Choroid plexus epithelial cell (primary cell): ENCODE measurements around the gene TMEM144.

Experiments
- DNase-seq: peaks from one replicate; pipeline ENCODE4 v3.0.0-alpha.2; 2010; ENCODE audit warnings: low read depth
- H3K4me3 ChIP-seq: 2 replicates; pipeline ENCODE4 v1.5.1; 2011; ENCODE audit warnings: low read depth, mild to moderate bottlenecking, control low read depth, low read length, moderate library complexity
- TF ChIP-seq, protein P1 (sequence below): conservative IDR thresholded peaks from 2 replicates; pipeline ENCODE4 v1.5.1; 2011; ENCODE audit warnings: low read depth, mild to moderate bottlenecking, control low read depth, inconsistent platforms, low read length, moderate library complexity

The TMEM144 gene

DNA sequence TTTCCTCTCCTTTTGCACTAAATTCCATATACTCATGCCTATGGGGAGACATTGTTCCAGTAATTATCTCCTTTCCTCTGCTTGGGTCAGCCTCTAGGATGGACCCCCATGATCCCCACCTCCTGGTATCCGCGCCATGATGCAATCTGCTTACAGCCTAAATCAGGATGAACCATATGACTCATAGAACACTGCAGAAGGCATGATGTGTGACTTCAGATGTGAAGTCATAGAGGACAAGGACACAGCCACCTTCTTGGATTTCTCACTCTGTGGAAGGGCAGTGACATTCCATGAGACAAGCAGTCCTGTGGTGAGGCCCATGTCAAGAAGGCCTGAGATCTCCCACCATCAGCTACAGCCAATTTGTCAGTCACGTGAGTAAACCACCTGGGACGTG is 9.0 kb upstream of the TMEM144 start:
- TF ChIP-seq, protein P1, sequence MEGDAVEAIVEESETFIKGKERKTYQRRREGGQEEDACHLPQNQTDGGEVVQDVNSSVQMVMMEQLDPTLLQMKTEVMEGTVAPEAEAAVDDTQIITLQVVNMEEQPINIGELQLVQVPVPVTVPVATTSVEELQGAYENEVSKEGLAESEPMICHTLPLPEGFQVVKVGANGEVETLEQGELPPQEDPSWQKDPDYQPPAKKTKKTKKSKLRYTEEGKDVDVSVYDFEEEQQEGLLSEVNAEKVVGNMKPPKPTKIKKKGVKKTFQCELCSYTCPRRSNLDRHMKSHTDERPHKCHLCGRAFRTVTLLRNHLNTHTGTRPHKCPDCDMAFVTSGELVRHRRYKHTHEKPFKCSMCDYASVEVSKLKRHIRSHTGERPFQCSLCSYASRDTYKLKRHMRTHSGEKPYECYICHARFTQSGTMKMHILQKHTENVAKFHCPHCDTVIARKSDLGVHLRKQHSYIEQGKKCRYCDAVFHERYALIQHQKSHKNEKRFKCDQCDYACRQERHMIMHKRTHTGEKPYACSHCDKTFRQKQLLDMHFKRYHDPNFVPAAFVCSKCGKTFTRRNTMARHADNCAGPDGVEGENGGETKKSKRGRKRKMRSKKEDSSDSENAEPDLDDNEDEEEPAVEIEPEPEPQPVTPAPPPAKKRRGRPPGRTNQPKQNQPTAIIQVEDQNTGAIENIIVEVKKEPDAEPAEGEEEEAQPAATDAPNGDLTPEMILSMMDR: no peak
- peak; percentile 4 for DNase-seq
- H3K4me3 ChIP-seq: no peak overlapping the region

DNA sequence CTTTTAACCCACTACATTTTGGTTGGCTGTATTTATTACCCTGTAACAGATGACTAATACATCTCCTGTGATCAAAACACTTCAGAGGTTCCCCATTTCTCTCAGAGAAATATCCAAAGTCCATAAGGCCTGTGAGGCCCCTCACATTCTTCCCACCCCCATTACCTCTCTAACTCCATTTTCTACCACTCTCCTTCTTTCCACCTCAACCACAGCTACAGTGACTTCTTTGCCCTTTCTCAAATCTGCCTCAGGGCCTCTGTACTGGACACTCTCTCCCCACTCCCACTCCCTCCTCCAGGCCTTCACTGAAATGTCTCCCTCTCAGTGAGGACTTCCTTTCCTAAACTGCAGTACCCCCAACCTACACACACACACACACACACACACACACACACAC is 8.4 kb upstream of the TMEM144 start:
- no peak overlapping the region for H3K4me3 ChIP-seq
- TF ChIP-seq, protein P1: no peak
- no peak for DNase-seq

DNA sequence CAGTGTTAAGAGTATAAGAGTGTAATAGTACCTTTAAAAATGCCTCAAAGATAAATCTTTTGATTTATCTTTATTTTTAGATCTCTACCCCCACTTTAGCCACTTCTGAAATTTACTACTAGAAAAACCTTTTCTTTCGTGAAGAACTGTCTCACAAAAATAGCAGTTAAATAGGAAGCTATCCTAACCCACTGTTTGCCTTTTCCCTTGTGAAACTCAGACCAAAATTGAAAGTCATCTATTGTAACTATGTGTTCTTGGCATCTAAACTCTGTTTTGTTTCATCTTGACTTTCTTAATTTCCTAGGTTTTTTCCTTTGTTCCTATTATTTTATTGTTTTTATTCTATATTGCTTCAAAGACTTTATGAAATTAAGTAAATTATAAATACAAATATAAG is 7.8 kb upstream of the TMEM144 start:
- H3K4me3 ChIP-seq: no peak overlapping the region
- no peak for DNase-seq
- TF ChIP-seq, protein P1: no peak

GRCh38 chr4:158203436-158203835 is 6.8 kb upstream of the TMEM144 start:
- TF ChIP-seq, protein P1: no peak
- DNase-seq: no peak
- H3K4me3 ChIP-seq: no peak overlapping the region

GRCh38 chr4:158203929-158204328 is 6.4 kb upstream of the TMEM144 start:
- no peak overlapping the region for H3K4me3 ChIP-seq
- DNase-seq: no peak
- TF ChIP-seq, protein P1: no peak

DNA sequence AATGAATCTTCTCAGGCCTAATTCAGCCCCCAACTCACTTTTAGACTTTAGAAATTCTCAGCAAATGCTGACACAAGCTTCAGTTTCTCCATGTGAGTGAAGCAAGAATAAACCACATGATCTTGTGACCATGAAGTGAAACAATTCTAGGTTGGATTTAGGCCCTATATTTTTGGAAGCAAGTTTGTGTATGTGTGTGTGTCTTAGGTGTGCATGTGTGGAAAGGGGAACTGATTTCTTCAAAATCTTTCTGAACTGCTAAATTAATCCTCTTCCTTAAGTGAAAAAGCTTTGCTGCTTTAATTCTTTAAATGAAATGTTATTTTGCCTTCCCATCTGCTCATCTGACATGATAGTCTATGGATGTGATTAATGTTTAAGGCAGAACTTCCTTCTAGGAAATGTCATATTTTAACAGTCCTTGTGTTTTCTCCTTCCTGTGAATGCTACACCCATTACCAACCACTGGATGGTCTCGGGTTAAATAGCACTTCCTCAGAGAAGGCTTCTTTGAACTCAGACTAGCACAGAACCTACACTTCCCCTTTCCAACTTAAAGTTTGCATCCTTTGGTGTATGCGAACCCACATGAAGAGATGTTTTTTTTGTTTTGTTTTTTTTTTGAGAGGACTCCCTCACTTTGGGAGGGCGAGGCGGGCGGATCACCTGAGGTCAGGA is 1.2 kb upstream of the TMEM144 start:
- peak; percentile 39 for DNase-seq
- TF ChIP-seq, protein P1: no peak
- no peak overlapping the region for H3K4me3 ChIP-seq

DNA sequence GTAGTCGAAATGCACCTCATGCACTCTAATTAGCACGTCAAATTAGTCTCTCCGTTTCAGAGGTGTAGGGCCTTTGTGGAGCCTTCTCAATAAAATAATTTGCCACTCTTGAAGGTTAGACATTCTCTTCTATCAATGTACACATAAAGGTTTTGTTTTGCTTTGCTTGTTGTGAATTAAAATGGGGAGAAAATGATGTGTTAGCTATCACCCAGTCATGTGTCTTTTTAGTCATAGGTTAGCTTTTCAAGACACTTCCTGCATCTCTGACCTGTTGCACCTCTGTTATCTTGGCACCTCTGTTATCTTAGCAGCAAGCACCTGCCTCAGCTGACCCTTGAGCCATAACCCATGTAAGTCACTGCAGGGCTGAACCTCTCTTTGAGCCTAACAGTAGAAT is 936 bp downstream of the TMEM144 start:
- H3K4me3 ChIP-seq: peak overlapping the region; percentile 59
- TF ChIP-seq, protein P1: no peak

More for the DNA sequence above, 936 bp downstream of the TMEM144 start:
- peak; percentile 12 for DNase-seq
